Measurements from ENCODE around the gene CARMIL1. TPM values are rescaled to one million over a fixed set of nuclear protein-coding genes. Genes with fewer than 3 reads are reported as not detected.

Gene CARMIL1
- total RNA-seq, 1 donor from 2014 or later = 3.4 TPM

- no peak for TF ChIP-seq CTCF (IDR thresholded peaks at IDR 0.05)
- Mint-ChIP-seq H3K36me3 (ENCODE audit: low read depth) (no peaks in the 10 kb centered on the region), H3K9me3 (no peaks in the 10 kb centered on the region), H3K27ac (no peak overlapping the region), H3K27me3 (peaks cover 18% of the 10 kb centered on the region), H3K4me3 (no peak overlapping the region), H3K4me1 (peaks cover under 1% of the 10 kb centered on the region)
- no peak for ATAC-seq (ENCODE audit: low read depth)
- ChIA-PET CTCF (interaction anchor here (1.6 kb wide), 1 partner anchor 8 kb away, joined by 4 read pairs; the partner anchor contains the start of gene CARMIL1), POLR2A (no interaction called here)
- intact Hi-C loops (cut with micrococcal nuclease) = no loop called here
- no peak for DNase-seq
Measured at GRCh38 chr6:25270559-25270958, 8.6 kb upstream of the CARMIL1 start.

DNA sequence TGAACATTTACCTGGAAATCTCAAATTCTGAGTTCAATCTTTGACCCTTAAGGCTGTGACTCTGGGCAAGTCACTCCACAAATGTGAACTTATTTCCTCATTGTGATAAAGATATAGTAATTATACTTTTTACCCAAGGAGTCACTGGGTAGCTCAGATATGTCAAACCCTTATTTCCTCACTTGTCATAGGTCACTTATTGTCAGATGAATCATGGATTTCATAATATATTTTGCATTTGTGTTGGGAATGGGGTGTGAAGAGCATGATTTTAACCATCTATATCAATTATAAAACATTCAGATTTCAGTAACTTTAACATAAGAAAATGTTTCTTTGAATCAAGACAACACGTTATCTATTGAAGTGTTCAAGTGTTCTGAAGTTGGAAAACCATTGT, 3.7 kb upstream of the CARMIL1 start:
- ChIA-PET POLR2A (no interaction called here), CTCF (interaction anchor here (0.9 to 4.9 kb wide), 2 partner anchors 10 to 214 kb away, joined by 4 to 37 read pairs; no protein-coding TSS in a partner anchor)
- intact Hi-C loops (cut with micrococcal nuclease) = loop anchor here (5.0 kb wide), 1 partner anchor 442 kb away; no protein-coding TSS in a partner anchor
- Mint-ChIP-seq H3K4me3 (no peak overlapping the region), H3K27ac (no peak overlapping the region), H3K9me3 (no peaks in the 10 kb centered on the region), H3K4me1 (peaks cover 26% of the 10 kb centered on the region), H3K27me3 (peaks cover 12% of the 10 kb centered on the region), H3K36me3 (ENCODE audit: low read depth) (no peaks in the 10 kb centered on the region)
- no peak for ATAC-seq (ENCODE audit: low read depth)
- DNase-seq = no peak
- no peak for TF ChIP-seq CTCF (IDR thresholded peaks at IDR 0.05)

DNA sequence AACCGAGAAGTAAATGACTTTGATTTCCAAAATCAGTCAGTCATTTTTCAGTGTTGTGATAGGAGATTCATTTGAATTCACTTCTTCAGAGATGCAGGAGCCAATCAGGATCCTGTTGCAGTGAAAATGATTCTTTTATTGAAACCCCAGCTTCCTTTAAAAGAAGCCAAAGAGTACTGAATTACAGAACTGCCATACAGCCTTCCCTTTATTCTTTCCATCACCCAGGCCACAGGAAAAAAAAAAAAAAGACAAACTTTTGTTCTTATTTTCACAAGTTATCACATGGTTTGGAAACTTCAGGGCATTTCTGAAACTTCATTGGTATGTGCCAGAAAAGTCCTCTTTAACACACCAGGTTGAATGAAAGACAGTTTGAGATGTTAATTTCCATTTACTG, 1.8 kb upstream of the CARMIL1 start:
- ATAC-seq (ENCODE audit: low read depth) (no peak), DNase-seq (no peak)
- ChIA-PET CTCF (interaction anchor here (1.1 to 4.9 kb wide), 4 partner anchors 12 to 279 kb away, joined by 3 to 121 read pairs (median 33); no protein-coding TSS in a partner anchor), POLR2A (interaction anchor here (0.6 to 3.3 kb wide), 2 partner anchors 32 to 212 kb away, joined by 5 to 15 read pairs; no protein-coding TSS in a partner anchor)
- intact Hi-C loops (cut with micrococcal nuclease) = loop anchor here (5.0 kb wide), 1 partner anchor 440 kb away; no protein-coding TSS in a partner anchor
- H3K4me3 Mint-ChIP-seq = no peak overlapping the region
- no peaks in the 10 kb centered on the region for H3K36me3 Mint-ChIP-seq (ENCODE audit: low read depth)
- H3K9me3 Mint-ChIP-seq = no peaks in the 10 kb centered on the region
- TF ChIP-seq CTCF (IDR thresholded peaks at IDR 0.05) = no peak
- no peak overlapping the region for H3K27ac Mint-ChIP-seq
- peaks cover 34% of the 10 kb centered on the region for H3K4me1 Mint-ChIP-seq
- peaks cover 7% of the 10 kb centered on the region for H3K27me3 Mint-ChIP-seq

GRCh38 chr6:25277857-25278256, 1.3 kb upstream of the CARMIL1 start:
- ChIA-PET POLR2A (interaction anchor here (0.6 to 3.3 kb wide), 3 partner anchors 20 to 212 kb away, joined by 5 to 15 read pairs (median 5); no protein-coding TSS in a partner anchor), CTCF (interaction anchor here (0.7 to 4.9 kb wide), 10 partner anchors 12 to 279 kb away, joined by 3 to 121 read pairs (median 7); no protein-coding TSS in a partner anchor)
- Mint-ChIP-seq H3K36me3 (ENCODE audit: low read depth) (no peaks in the 10 kb centered on the region), H3K27ac (no peak overlapping the region), H3K4me1 (peaks cover 34% of the 10 kb centered on the region), H3K27me3 (peaks cover 5% of the 10 kb centered on the region), H3K4me3 (peak overlapping the region; percentile 87), H3K9me3 (no peaks in the 10 kb centered on the region)
- TF ChIP-seq CTCF (IDR thresholded peaks at IDR 0.05) = no peak
- intact Hi-C loops (cut with micrococcal nuclease) = loop anchor here (1.0 to 5.0 kb wide), 4 partner anchors 13 to 439 kb away; no protein-coding TSS in a partner anchor
- DNase-seq = no peak
- ATAC-seq (ENCODE audit: low read depth) = no peak

GRCh38 chr6:25278261-25278913, 787 bp upstream of the CARMIL1 start:
- no peaks in the 10 kb centered on the region for H3K9me3 Mint-ChIP-seq
- peak; percentile 17 for ATAC-seq (ENCODE audit: low read depth)
- H3K36me3 Mint-ChIP-seq (ENCODE audit: low read depth) = no peaks in the 10 kb centered on the region
- DNase-seq = no peak
- POLR2A ChIA-PET = interaction anchor here (0.5 to 3.3 kb wide), 6 partner anchors 15 to 714 kb away, joined by 3 to 15 read pairs (median 5); no protein-coding TSS in a partner anchor
- H3K27ac Mint-ChIP-seq = peak overlapping the region; percentile 65
- intact Hi-C loops (cut with micrococcal nuclease) = loop anchor here (1.0 to 5.0 kb wide), 4 partner anchors 13 to 439 kb away; no protein-coding TSS in a partner anchor
- peaks cover 2% of the 10 kb centered on the region for H3K27me3 Mint-ChIP-seq
- CTCF ChIA-PET = interaction anchor here (0.7 to 4.9 kb wide), 17 partner anchors 8 to 278 kb away, joined by 3 to 121 read pairs (median 4); no protein-coding TSS in a partner anchor
- peaks cover 34% of the 10 kb centered on the region for H3K4me1 Mint-ChIP-seq
- no peak for TF ChIP-seq CTCF (IDR thresholded peaks at IDR 0.05)
- peak overlapping the region; percentile 87 for H3K4me3 Mint-ChIP-seq
